ENCODE results near the gene ARMC8. TPM values are rescaled to one million over a fixed set of nuclear protein-coding genes. Genes with fewer than 3 reads are reported as not detected.

The ARMC8 gene
- total RNA-seq, 2 donors from 2014 or later: 29.8 to 103 TPM

- H3K4me3 ChIP-seq: no peak overlapping the region
- no peaks in the 10 kb centered on the region for H3K9me3 ChIP-seq
- intact Hi-C loops (cut with DNase I): no loop called here
- no peaks in the 10 kb centered on the region for H3K4me1 ChIP-seq
- H3K27me3 ChIP-seq: no peaks in the 10 kb centered on the region
- WGBS, 2 donors: 45 to 48% methylated on average over 2 of the region's 2 CpGs
- H3K36me3 ChIP-seq (replicated peaks in 1 of 2; ENCODE audit: insufficient read depth in 1 of 2, low read depth in 2 of 2): peaks cover 0 to 4% of the 10 kb centered on the region in 2 donors
- no peak for DNase-seq
- no peak overlapping the region for H3K27ac ChIP-seq
- ATAC-seq: no peak
- TF ChIP-seq CTCF (IDR thresholded peaks at IDR 0.05): no peak
- TF ChIP-seq POLR2A (IDR thresholded peaks at IDR 0.05): no peak
Measured at GRCh38 chr3:138263104-138263503, 76.0 kb downstream of the ARMC8 start.

DNA sequence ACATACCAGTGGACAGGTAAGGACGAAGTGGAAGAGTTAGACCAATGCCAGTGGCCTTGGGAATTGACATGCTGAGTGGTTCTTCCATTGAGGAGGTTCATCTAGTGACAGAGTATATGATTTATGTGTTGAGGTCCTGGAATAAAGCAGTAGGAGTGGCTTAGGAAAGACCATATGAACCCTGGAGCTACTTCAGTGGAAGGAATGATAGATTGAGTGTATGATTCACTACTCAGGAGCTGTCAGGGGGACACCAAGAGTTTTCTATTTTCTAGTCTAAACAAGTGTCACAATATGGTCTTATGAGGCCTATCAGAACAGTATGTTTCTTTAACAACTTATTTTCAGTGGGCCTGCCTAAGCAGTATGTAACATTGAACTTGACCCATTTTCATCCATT is 78.6 kb downstream of the ARMC8 start:
- DNase-seq: no peak
- ATAC-seq: no peak
- no peaks in the 10 kb centered on the region for H3K9me3 ChIP-seq
- H3K36me3 ChIP-seq (replicated peaks in 1 of 2; ENCODE audit: insufficient read depth in 1 of 2, low read depth in 2 of 2): peaks cover 0 to 6% of the 10 kb centered on the region in 2 donors
- WGBS, 2 donors: 77 to 83% methylated on average over 1 of the region's 1 CpG
- H3K4me1 ChIP-seq: no peaks in the 10 kb centered on the region
- intact Hi-C loops (cut with DNase I): no loop called here
- TF ChIP-seq CTCF (IDR thresholded peaks at IDR 0.05): no peak
- no peak for TF ChIP-seq POLR2A (IDR thresholded peaks at IDR 0.05)
- H3K27ac ChIP-seq: no peak overlapping the region
- H3K4me3 ChIP-seq: no peak overlapping the region
- H3K27me3 ChIP-seq: no peaks in the 10 kb centered on the region

DNA sequence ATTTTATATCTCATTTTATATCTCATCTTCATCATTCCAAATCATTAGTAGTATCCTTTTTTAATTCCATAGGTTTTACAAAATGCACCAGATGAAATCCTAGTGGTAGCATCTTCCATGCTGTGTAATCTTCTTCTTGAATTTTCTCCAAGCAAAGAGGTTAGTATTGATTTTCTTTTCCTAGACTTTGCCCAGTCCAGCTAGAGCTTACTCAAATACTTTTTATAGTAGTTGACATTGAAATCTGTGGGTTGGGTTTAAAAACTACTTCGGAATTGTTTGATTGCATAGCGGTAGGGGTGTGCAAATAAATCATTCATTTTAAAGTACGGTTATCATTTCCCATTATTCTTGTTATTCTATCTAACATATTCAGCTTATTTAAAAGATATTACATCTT is 80.0 kb downstream of the ARMC8 start:
- 71 to 72% methylated on average over 3 of the region's 3 CpGs for WGBS, 2 donors
- no peaks in the 10 kb centered on the region for H3K27me3 ChIP-seq

GRCh38 chr3:138270245-138270644 is 83.1 kb downstream of the ARMC8 start:
- ATAC-seq (no peak), DNase-seq (no peak)
- 84 to 90% methylated on average over 2 of the region's 2 CpGs for WGBS, 2 donors
- TF ChIP-seq CTCF (IDR thresholded peaks at IDR 0.05): no peak
- TF ChIP-seq POLR2A (IDR thresholded peaks at IDR 0.05): no peak
- Histone ChIP-seq H3K27me3 (no peaks in the 10 kb centered on the region), H3K4me3 (no peak overlapping the region), H3K4me1 (no peaks in the 10 kb centered on the region), H3K36me3 (replicated peaks in 1 of 2; ENCODE audit: insufficient read depth in 1 of 2, low read depth in 2 of 2) (peaks cover 0 to 14% of the 10 kb centered on the region in 2 donors), H3K27ac (no peak overlapping the region), H3K9me3 (no peaks in the 10 kb centered on the region)
- intact Hi-C loops (cut with DNase I): no loop called here

More for the DNA sequence above, 80.0 kb downstream of the ARMC8 start:
- H3K4me1 ChIP-seq: no peaks in the 10 kb centered on the region
- no peaks in the 10 kb centered on the region for H3K9me3 ChIP-seq
- H3K4me3 ChIP-seq: no peak overlapping the region
- TF ChIP-seq CTCF (IDR thresholded peaks at IDR 0.05): no peak
- no peak for TF ChIP-seq POLR2A (IDR thresholded peaks at IDR 0.05)
- peaks cover 0 to 10% of the 10 kb centered on the region in 2 donors for H3K36me3 ChIP-seq (replicated peaks in 1 of 2; ENCODE audit: insufficient read depth in 1 of 2, low read depth in 2 of 2)
- DNase-seq: no peak
- intact Hi-C loops (cut with DNase I): no loop called here
- ATAC-seq: no peak
- no peak overlapping the region for H3K27ac ChIP-seq

DNA sequence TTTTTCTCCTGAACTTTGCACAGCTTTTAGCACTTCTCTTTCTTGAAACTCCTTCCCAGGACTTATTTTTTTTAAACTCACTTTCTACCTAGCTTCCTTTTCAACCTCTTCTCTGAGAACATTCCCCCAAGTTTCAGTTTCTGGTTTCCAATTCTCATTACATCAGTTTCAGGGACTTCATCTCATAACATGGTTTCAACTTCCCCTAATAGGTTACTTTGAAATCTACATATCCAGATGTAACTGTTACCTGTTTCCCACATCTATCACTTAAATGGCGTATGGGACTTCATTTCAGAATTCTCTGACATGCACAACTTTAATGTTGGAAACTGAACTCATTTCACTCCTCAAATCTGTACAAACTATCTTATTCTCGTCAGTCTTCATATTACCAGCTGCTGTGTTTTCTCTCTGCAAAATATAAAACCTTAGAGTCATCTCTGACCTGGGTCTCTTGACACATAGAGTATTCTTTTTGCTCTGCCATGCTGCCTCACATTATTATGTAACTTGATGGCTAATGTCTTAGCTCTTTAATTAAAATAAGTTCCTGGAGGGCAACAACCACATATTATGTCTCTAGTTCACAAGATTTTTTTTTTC is 84.2 kb downstream of the ARMC8 start:
- TF ChIP-seq POLR2A (IDR thresholded peaks at IDR 0.05): no peak
- no peak for TF ChIP-seq CTCF (IDR thresholded peaks at IDR 0.05)
- intact Hi-C loops (cut with DNase I): no loop called here
- H3K4me1 ChIP-seq: no peaks in the 10 kb centered on the region
- no peak for ATAC-seq
- H3K4me3 ChIP-seq: no peak overlapping the region
- 92 to 96% methylated on average over 2 of the region's 2 CpGs for whole genome bisulfite sequencing, 2 donors
- DNase-seq: no peak
- no peaks in the 10 kb centered on the region for H3K9me3 ChIP-seq
- no peak overlapping the region for H3K27ac ChIP-seq
- H3K36me3 ChIP-seq (replicated peaks in 1 of 2; ENCODE audit: insufficient read depth in 1 of 2, low read depth in 2 of 2): peaks cover 0 to 14% of the 10 kb centered on the region in 2 donors
- no peaks in the 10 kb centered on the region for H3K27me3 ChIP-seq

Data from body of pancreas (tissue), 4 donors.